AG10803 (cell line): ENCODE data around the gene NDUFA3.

Source experiments
- DNase-seq: peaks from one replicate; pipeline ENCODE4 v3.0.0; 2010; ENCODE audit warnings: low read depth
- H3K4me3 ChIP-seq: 2 replicates; pipeline ENCODE4 v1.5.1; 2011; ENCODE audit warnings: mild to moderate bottlenecking, low read length, control low read depth
- TF ChIP-seq, protein P1 (sequence below): conservative IDR thresholded peaks from 2 replicates; pipeline ENCODE4 v1.5.1; 2011; ENCODE audit warnings: mild to moderate bottlenecking, low read length, control low read depth, inconsistent platforms

NDUFA3 gene

DNA sequence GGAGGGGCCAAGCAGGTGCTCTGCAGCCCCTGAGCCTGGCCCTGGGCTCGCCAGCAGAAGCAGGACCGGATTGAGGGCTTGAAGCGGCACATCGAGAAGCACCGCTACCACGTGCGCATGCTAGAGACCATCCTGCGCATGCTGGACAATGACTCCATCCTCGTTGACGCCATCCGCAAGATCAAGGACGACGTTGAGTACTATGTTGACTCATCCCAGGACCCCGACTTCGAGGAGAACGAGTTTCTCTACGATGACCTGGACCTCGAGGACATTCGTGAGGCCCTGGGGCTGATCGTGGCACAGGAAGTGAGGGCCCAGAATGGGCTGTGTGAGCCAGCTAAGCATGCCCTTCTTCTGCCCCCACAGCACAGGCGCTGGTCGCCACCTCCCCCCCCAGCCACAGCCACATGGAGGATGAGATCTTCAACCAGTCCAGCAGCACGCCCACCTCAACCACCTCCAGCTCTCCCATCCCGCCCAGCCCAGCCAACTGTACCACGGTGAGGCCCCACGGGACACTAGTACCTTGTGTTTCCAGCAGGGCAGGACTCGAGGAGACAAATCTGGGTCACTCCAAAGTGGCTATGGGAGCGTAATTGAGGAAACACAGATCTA, 43.0 kb downstream of the NDUFA3 start:
- no peak overlapping the region for H3K4me3 ChIP-seq
- TF ChIP-seq, protein P1, sequence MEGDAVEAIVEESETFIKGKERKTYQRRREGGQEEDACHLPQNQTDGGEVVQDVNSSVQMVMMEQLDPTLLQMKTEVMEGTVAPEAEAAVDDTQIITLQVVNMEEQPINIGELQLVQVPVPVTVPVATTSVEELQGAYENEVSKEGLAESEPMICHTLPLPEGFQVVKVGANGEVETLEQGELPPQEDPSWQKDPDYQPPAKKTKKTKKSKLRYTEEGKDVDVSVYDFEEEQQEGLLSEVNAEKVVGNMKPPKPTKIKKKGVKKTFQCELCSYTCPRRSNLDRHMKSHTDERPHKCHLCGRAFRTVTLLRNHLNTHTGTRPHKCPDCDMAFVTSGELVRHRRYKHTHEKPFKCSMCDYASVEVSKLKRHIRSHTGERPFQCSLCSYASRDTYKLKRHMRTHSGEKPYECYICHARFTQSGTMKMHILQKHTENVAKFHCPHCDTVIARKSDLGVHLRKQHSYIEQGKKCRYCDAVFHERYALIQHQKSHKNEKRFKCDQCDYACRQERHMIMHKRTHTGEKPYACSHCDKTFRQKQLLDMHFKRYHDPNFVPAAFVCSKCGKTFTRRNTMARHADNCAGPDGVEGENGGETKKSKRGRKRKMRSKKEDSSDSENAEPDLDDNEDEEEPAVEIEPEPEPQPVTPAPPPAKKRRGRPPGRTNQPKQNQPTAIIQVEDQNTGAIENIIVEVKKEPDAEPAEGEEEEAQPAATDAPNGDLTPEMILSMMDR: no peak
- no peak for DNase-seq

DNA sequence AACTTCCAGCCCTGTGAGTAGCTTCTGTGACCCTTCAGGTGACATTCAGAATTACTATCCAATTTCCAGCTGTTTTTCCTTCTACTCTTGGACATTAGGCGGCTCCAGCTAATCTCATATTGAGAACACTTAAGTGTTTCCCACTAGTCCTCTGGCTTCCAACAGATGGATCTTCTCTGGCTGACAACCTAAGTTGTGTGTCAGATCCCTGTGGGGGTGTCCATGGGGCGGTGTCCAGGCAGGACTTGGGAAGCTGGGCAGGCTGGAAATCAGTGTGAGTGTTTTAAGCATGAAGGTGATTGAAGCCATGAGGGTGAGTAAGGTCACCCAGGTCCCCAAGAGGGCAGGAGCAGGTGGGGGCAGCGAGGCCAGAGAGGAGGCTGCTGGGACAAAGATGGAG, 45.0 kb downstream of the NDUFA3 start:
- no peak overlapping the region for H3K4me3 ChIP-seq
- DNase-seq: no peak
- TF ChIP-seq, protein P1: no peak

DNA sequence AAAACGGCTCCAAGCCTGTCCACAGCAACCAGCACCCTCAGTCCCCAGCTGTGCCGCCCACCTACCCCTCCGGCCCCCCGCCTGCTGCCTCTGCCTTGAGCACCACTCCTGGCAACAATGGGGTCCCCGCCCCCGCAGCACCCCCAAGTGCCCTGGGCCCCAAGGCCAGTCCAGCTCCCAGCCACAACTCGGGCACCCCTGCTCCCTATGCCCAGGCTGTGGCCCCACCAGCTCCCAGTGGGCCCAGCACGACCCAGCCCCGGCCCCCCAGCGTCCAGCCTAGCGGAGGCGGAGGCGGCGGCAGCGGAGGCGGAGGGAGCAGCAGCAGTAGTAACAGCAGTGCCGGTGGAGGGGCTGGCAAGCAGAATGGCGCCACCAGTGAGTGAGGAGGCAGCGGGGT, 45.5 kb downstream of the NDUFA3 start:
- TF ChIP-seq, protein P1: no peak
- H3K4me3 ChIP-seq: no peak overlapping the region
- DNase-seq: no peak

DNA sequence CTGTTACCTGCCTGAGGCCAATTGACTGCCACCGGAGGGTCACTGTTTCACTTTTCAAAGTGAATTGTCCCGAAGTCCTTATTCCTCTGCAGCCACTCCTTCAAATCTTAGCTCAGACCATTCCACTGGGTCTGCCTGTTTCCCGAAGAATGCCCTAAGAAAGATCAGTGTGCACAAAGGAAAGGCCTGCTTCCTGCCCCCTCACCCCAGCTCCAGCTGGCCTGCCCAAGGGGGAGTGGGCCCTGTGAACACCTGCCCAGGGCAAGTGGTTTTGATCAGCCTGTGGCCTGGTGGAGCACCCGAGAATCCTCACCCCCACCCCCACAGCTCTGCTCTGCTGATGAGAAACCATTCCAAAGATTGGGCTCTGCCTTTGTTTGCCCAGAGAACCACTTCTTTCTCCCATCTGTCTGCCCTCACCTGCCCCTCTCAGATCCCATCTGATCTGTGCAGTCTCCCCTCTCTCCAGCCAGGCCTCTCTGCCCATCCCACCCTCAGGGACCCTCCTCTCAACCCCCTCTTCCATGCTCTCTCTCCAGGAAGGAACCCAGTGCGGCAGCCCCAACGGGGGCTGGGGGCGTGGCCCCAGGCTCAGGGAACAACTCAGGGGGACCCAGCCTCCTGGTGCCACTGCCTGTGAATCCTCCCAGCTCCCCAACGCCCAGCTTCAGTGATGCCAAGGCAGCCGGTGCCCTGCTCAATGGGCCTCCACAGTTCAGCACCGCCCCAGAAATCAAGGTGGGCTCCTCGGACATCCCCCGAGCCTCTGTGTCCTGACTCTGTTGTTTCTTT, 46.6 kb downstream of the NDUFA3 start:
- no peak overlapping the region for H3K4me3 ChIP-seq
- TF ChIP-seq, protein P1: no peak
- no peak for DNase-seq

DNA sequence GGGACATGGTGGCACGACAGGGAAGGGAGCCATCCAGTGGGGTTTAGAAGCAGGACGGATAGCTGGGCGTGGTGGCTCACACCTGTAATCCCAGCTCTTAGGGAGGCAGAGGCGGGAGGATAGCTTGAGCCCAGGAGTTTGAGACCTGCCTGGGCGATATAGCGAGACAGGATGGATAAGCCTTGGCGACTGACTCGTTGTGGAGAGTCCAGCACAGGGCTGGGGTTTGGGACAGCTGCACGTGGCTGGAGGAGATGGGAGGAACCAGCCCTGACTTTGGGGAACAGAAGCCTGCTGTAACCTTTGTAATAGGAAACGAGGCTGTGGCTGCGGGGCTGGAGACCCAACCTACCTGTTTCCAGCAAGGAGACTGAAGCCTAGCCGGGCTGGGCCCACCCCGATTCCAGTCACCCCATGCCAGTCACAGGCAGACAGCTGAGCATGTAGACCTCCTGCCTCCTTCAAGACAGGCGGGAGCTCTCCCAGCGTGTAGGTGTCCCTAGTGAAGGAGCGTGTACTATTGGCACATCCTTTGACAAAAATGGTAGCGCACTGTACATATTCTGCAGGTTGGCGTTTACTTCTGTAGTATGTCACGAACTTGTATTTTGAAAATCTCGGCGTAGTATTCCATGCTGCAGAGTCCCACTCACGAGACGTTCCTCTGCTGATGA, 48.8 kb downstream of the NDUFA3 start:
- TF ChIP-seq, protein P1: no peak
- DNase-seq: no peak
- no peak overlapping the region for H3K4me3 ChIP-seq

DNA sequence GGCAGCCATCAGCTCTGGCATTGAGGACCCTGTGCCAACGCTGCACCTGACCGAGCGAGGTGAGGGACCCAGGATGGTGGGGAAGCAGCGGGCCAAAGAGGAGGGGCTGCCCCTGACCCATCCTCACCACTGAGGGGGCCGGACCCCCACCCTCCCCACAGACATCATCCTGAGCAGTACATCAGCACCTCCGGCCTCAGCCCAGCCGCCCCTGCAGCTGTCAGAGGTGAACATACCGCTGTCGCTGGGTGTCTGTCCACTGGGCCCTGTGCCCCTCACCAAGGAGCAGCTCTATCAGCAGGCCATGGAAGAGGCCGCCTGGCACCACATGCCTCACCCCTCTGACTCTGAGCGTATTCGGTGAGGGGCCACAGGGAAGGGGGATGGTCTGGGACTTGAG, 49.6 kb downstream of the NDUFA3 start:
- no peak for DNase-seq
- TF ChIP-seq, protein P1: no peak
- H3K4me3 ChIP-seq: no peak overlapping the region
